Mesothelial cell of epicardium (in vitro differentiated cells): ENCODE measurements around the gene OGG1. TPM values are rescaled to one million over a fixed set of nuclear protein-coding genes. Genes with fewer than 3 reads are reported as not detected.

Source experiments
- DNase-seq, 2 experiments: peaks; one replicate each; pipeline ENCODE4 v3.0.0; 2021; ENCODE audit warnings: low spot score in 2 of 2; ENCODE audit not compliant: unreplicated experiment in 2 of 2
- H3K27ac Mint-ChIP-seq: 2 replicates; pipeline ENCODE4 v1.8.0; 2021; ENCODE audit warnings: mixed read lengths
- H3K27me3 Mint-ChIP-seq: 2 replicates; pipeline ENCODE4 v1.8.0; 2021; ENCODE audit warnings: low read depth, mixed read lengths
- H3K36me3 Mint-ChIP-seq: 2 replicates; pipeline ENCODE4 v1.8.0; 2021; ENCODE audit warnings: mixed read lengths
- H3K4me1 Mint-ChIP-seq: 2 replicates; pipeline ENCODE4 v1.8.0; 2021; ENCODE audit warnings: mixed read lengths
- H3K4me3 Mint-ChIP-seq: 2 replicates; pipeline ENCODE4 v1.8.0; 2021; ENCODE audit warnings: mild to moderate bottlenecking, moderate library complexity, mixed read lengths
- H3K9me3 Mint-ChIP-seq: 2 replicates; pipeline ENCODE4 v1.8.0; 2021; ENCODE audit warnings: mixed read lengths
- CTCF ChIP-seq: fragments of 200-600 bp; sonication (generic); IDR thresholded peaks from one replicate; pipeline ENCODE4 v1.5.0; 2021; ENCODE audit warnings: antibody characterized with exemption; ENCODE audit not compliant: unreplicated experiment
- total RNA-seq: library from RNA; stranded (reverse); gene quantifications from 3 replicates; pipeline ENCODE4 v1.2.1, GENCODE V29; 2021

OGG1 gene
- total RNA-seq, 1 donor from 2014 or later = 51.0 TPM

- Mint-ChIP-seq H3K9me3 (no peaks in the 10 kb centered on the region), H3K36me3 (peaks cover 15% of the 10 kb centered on the region), H3K27me3 (peaks cover 55% of the 10 kb centered on the region), H3K4me3 (peak within 1 kb of the TSS; percentile 54), H3K4me1 (peaks cover 8% of the 10 kb centered on the region), H3K27ac (no peak within 1 kb of the TSS)
- DNase-seq = no peak
- no peak for TF ChIP-seq CTCF
Measured at GRCh38 chr3:9703736-9704346, 45.9 kb upstream of the OGG1 start, which contains the start of gene CPNE9. Gene CPNE9 (plus strand): TSS chr3:9703833. CDS start chr3:9703997, 164 bp downstream.

- Mint-ChIP-seq H3K4me3 (peak overlapping the region; percentile 54), H3K27me3 (peaks cover 55% of the 10 kb centered on the region)
- DNase-seq = peak; percentile 42 to 73
Measured at GRCh38 chr3:9704347-9705322, 45.1 kb upstream of the OGG1 start.

GRCh38 chr3:9710174-9710739, 39.5 kb upstream of the OGG1 start:
- no peak for DNase-seq
- Mint-ChIP-seq H3K27ac (no peak overlapping the region), H3K4me1 (no peaks in the 10 kb centered on the region), H3K4me3 (no peak overlapping the region), H3K36me3 (no peaks in the 10 kb centered on the region), H3K27me3 (peaks cover 50% of the 10 kb centered on the region), H3K9me3 (no peaks in the 10 kb centered on the region)
- TF ChIP-seq CTCF = no peak

More at GRCh38 chr3:9704347-9705322, 45.1 kb upstream of the OGG1 start:
- no peaks in the 10 kb centered on the region for H3K9me3 Mint-ChIP-seq
- H3K4me1 Mint-ChIP-seq = peaks cover 8% of the 10 kb centered on the region
- H3K36me3 Mint-ChIP-seq = peaks cover 15% of the 10 kb centered on the region
- no peak overlapping the region for H3K27ac Mint-ChIP-seq
- TF ChIP-seq CTCF = no peak

GRCh38 chr3:9712415-9712814, 37.3 kb upstream of the OGG1 start:
- H3K9me3 Mint-ChIP-seq = no peaks in the 10 kb centered on the region
- no peak for DNase-seq
- H3K27ac Mint-ChIP-seq = no peak overlapping the region
- H3K36me3 Mint-ChIP-seq = no peaks in the 10 kb centered on the region
- peaks cover 37% of the 10 kb centered on the region for H3K27me3 Mint-ChIP-seq
- H3K4me3 Mint-ChIP-seq = no peak overlapping the region
- no peak for TF ChIP-seq CTCF
- peaks cover 5% of the 10 kb centered on the region for H3K4me1 Mint-ChIP-seq

GRCh38 chr3:9713142-9713541, 36.6 kb upstream of the OGG1 start:
- Mint-ChIP-seq H3K9me3 (no peaks in the 10 kb centered on the region), H3K4me1 (peaks cover 5% of the 10 kb centered on the region), H3K27me3 (peaks cover 37% of the 10 kb centered on the region), H3K36me3 (no peaks in the 10 kb centered on the region), H3K4me3 (no peak overlapping the region), H3K27ac (no peak overlapping the region)
- DNase-seq = no peak
- TF ChIP-seq CTCF = no peak
